Effector CD4-positive, alpha-beta T cell (primary cell): ENCODE measurements around the gene MTX3.

Experiments
- DNase-seq: peaks from one replicate; pipeline ENCODE4 v3.0.0-alpha.2; 2020

Gene MTX3

DNA sequence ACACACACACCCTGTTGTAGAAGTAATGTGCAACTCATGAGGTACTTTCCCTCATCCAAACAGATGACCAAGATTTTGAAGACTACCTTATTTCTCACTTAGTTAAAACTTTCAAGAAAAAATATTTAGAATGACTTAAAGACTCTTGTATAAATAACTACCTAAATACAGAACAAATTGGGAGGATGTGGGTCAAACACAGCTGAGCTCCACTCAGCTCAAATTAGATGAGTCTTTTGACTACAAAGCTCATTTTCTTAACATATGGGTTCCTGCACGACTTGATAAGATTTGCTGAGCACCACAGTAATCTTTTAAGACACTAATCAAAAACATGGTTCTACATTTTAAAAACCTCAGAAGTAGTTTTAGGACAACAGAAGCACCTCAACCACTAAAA lies 8.9 kb downstream of the MTX3 start:
- no peak for DNase-seq

DNA sequence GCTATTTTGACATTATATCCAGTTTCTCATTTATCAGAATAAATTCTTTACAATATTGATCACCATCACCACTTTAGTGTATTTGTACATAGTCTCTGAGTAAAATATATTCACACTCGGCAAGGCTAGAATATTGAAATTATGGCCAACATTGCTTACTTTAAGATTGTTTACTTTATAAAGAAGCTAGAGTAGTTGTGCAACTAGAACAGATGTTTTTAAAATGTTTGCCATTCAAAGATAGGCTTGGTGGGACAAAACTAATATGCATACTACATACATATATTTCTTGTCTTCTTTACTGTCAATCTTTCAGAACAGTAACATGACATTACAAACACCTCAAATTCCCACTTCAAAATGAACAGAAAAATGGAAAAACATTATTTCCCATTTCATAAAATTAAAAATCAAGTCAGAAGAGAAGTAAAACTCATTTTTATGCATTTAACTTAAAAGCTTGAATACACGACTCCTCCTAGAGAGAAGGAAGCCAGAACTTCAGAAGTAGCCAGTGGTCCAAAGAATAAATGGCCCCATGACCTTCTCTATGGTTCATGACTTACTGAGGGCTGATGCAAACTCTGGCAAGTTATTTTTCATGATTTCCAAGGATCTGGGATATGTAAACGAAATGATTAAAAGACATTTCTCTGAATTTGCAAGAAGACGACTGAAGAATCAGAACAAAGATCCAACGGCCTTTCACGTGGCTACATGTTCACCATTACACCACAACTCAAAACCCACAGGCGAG lies 14.1 kb downstream of the MTX3 start:
- DNase-seq: no peak

DNA sequence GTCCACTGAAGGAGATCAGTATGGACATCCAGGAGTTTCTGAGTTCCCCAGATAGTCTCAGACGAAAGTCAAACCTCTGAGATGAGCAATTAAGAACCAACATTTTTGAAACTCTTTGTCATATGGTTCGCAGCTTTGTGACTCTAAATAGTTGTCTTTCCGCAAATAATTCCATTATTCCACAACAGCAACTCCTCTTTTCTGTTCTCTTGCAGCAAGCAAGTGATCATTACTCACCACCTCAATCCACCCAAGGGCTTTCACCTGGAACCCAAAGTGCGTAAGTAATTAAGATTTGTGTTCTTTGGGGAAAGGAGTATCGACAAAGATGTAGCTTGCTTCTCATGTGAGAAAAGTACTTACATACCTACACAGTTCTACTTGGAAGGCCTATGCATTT lies 15.6 kb downstream of the MTX3 start:
- DNase-seq: no peak

DNA sequence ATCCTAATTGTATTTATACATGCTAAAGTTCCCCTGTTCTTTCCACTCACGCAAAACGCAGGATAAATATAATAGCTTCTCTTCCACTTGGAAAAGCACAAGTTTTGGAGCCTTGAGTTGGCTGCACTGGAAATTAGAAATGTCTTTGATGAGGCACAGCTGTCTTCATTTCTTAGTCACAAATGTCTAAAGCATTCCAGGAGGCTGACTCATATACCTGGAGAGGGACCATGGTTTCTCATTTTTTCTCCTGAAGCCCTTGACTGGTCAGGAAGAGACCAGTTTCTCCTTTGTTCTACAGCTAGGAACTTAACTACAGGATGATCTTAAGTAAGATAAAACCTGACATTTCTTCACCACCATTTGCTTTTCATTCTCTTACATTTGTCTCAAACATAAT lies 16.2 kb downstream of the MTX3 start:
- DNase-seq: no peak

DNA sequence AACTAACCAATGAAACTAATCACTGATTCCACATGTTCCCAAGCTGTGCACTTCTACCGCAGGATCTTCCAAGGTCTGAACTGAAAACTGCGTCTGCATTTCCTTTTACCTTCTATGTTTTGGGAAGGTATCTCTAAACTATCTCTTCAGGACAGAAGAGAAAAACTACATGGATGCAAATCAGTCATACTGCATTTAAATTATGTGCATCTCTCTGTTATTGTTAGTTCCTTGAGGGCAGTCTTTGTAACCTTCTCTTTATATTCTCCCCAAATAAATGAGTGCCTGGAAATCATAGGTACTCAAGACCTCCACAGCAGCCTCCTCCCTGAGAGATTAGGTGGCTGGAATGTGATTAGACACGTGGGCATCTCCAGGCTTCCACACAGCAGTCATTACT lies 17.1 kb downstream of the MTX3 start:
- no peak for DNase-seq

DNA sequence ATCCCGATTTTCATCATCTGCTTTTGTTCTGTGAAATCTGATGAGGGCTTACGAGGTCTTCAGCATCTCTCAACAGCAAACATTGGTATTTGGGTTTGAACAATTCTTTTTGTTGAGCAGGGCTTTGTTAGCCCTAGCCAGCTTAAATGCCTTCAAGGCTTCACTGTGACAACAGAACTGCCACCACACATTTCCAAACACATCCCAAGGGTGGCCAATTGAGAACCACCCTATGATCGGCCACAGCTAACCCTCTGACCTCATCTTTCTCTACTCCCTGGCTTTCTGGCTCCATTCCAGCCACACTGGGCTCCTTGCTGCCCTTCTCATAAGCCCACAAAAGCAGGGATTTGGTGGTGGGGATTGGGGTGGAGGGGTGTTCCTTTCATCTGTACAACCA lies 17.6 kb downstream of the MTX3 start:
- no peak for DNase-seq

DNA sequence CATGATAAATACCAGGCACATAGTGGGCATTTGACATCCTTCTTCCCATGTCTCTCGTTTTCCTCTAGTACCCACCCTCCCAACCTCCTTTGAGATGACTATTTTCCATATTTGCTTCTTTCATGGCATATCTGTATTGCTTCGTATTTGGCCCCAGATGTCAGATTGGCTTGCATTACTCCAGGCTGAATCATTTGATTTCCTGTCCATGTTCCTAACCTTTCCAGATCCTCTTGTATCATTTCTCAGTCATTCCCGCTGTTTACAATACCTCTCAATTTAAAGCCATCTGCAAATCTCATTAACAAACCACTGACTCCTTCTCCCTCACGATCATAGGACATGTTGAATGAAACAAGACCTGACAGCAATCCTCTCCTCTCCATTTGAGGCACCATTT lies 19.9 kb downstream of the MTX3 start:
- no peak for DNase-seq

DNA sequence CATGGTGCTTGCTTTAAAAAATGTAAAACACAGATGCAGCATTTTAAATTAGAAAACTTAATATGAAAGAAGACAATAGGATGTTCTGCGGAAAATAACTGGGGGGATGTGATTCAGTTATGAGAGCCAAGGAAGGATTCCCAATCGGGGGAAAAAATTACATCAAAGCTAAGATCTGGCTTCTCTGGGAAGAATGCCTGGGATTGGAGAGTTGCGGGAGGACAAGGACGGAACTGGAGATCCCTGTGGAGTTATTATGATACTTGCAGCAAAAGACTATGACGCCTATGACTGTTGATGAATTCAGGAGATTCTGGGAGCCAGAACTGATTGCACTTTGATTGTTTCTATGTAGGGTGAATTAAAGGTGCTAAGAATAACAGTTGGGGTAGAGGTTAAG lies 24.6 kb downstream of the MTX3 start:
- DNase-seq: no peak

DNA sequence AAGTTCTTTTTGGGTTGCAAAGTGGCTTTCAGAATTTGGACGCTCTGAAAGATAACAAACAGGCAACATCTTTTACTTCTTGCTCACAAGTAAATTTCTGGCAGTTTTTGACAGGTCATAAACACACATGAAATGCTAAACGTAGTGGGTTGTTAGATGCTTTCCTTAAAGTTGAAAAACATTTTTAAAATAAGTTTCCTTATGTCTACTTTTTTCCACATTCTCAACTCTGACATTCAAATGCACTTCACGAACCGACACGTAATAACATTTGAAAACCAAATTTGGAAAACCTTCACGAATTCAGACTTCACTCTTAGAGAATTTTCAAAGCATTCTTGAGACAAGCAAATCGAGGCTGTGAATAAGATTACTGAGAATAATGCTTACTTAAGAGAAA lies 26.9 kb downstream of the MTX3 start:
- no peak for DNase-seq

DNA sequence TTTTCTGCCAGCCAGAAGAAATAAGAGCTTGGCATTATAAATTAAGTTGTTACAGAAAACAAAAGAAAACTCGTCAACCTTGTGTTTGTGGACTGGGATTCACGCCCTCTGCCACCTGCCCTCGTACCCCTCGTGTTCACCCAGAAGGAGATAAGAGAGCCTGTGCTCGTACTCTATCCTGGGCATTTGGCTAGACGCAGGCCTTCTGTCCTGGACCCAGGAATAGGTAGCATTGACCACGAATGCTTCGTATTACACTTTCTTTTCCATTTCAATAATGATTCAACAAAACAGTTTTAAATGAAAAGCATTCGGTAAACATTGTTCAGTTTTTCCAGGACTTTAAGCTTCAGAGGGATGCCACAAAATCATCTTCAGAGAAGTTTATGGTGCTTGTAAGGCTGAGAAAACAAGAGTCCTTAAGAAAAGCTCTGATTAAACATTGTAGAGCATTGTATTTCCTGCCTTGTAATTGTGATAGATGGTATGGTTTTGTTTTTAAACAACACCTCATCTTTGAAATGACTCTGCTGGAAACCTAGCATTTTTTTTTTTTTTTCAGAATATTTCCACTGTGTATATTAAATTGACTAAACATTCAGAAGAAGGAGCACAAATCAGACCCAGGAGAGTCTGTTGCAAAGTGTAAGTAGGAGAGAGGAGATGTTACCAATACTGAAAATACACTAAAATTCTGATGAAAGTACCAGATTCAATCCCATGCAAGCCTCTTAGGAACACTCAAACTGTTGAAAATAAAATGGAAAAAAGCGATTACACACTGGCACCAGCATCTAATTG lies 27.6 kb downstream of the MTX3 start:
- DNase-seq: no peak

DNA sequence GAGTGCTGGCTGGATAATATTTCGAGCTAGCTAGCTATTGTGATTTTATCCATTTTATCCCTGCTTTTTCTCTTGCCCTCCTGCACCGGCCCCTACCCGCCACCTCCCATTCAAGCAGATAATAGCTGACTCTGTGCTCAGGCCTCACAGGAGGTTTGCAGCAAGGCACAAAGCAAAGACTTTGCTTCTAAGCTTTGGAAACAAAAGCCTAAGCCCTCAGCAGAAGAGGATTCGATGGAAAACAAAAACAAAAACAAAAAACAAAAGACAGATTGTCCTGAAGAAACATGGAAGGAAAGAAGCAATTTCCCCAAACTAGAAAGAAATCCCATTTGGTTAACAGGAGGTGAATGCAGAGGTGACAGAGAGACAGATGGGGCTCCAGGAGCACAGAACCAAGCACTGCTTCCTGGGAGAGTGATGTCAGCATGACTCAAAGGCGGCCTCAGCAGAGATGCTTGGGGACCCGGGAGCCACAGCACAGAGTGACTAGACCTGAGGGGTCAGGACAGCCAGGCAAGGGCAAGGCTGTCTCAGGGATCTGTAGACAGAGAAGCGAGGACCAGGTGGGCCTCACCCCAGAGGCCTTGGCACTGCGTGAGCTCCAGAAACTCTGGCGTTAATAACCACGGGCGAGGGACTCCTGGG lies 28.4 kb downstream of the MTX3 start:
- DNase-seq: no peak

DNA sequence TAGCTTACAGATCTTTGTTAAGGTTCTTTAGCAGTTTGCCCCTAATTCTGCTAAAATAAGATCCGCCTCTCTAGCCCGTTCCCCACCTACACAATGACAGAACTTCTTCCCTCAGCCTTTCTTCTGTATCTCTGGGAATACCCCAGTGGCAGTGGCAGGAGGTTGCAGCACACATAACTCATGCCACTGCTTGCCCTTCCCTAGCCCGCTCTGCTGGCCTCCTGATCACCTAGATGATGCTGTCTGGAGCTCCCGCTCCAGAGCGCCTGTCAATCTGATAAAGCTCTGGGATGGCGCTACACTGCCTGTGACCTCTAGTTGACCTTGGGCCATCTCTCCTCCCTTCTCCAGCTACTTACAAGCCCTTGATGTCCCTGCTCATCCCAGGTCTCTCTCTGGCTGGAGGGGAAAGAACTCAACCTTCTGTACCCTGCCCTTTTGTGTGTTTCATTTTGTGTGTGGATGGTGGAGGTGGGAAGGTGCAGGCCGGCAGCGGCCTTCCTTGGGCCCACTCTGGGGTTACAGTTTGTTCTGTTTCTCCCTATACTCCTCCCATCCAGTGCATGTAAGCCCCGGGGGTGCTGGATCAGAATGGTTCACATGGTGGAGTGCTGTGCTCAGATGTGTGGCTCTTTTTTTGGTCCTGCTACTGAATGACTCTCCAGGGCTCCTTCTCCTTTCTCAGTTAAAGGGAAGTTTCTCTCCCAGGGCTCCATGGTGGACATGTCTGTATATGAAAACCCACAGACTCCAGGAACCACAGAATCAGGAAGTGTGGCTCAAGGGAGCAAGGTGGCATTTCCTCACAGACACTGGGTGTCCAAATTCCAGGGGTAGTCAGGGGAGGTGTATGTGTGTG lies 29.1 kb downstream of the MTX3 start:
- DNase-seq: no peak

DNA sequence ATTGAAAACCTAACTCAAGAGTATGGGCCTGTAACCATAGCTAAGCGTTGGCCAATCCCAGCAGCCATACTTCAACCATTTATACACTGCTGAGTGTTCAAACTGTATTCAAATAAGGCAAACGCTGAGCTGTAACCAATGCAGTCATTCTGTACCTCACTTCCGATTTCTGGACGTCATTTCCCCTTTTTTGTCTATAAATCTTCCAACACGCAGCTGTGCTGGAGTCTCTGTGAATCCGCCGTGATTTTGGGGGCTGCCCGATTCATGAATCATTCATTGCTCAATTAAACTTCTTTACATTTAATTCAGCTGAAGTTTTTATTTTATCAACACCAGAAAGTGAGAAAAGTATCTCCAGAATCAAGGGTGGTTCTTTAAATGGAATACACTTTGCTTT lies 31.7 kb downstream of the MTX3 start:
- no peak for DNase-seq

DNA sequence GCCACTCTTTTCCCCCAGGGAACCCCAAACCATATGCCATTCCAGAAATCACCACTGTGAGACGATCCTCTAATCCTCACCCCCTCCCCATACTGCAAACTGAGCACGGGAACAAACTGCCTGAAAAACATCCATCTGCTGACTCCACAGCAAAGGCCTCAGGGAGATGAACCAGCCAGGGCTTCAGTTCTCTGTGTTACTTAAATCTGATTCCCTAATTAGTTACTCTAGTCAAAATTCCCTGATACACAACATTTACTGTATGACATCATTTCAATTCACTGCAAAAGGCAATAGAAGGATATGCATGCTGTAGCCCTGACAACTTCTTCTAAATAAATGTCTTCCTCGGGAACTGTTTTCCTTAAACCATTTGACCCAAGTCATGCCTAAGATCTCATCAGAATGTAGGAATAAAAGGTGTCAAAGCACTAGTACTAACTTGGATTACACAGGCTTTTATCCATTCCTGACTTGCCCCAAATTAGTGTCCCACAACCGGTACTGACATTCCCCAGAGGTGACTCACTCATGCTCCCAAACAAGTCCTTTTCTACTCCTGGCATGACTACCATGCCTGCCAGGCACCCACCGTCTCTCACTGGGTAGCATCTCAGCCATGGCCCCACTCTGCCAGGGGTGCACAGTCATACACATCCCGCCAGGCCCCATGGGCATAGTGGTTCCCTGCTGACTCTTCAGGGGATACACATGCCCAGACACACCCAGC lies 35.0 kb downstream of the MTX3 start:
- no peak for DNase-seq

DNA sequence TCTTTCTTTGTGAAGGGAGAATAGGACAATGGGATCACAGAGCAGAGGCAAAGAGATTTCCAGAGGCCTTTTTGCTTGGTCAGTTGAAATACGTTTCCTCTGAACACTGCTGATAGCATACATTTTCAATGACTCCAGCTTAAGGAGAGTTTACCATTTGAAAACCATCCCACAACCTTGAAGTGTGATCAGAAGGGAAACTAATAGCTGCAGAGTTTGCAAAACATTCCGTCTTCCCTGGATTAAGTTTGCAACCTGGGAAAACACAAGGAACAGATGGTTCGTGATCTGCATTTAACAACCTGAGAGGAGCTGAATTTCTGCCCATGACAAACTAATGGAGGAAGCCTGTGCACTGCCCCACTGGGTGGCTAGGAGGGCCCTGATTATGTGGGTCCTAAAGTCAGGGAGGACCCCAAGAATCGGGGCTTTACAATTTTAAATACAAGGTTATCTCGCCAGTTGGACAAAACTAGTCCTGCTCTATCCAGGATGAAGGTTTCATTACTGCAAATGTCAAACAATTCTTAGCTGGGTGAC lies 35.6 kb downstream of the MTX3 start:
- DNase-seq: no peak

DNA sequence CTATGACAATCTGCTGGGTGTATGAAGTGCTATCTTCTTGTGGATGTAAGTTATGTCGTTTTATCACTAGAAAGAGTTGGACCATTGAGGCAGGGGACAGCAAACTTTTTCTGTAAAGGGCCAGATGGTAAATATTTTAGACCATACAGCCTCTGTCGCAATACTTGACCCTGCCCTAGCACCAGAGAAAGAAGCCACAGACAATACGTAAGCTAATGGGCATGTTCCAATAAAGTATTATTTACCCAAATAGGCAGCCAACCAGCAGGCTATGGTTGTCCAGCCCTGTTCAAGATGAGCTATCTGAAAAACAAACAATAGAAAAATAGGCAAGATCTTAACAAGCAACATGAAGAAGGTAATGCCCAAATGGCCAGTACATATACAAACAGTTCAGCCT lies 36.4 kb downstream of the MTX3 start:
- DNase-seq: no peak

DNA sequence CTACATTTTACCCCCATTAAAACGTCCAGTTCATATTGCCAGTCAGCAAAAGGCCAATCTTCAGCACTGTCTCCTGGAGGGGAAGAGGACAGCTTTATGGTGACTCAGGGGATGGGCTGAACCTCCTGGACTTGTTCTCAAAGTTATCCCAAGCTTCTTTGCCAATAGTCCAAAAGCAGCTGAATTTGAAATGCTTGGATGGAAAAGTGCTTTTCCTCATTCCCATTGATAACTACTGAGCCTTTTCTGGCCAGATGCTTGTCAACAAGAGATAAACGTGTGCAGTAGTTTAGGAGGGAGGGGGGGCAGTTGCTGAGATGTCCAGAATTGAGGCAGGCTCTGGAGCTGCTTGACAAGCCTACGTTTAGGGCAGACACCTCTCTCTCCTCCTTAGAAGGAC lies 43.5 kb downstream of the MTX3 start:
- no peak for DNase-seq

DNA sequence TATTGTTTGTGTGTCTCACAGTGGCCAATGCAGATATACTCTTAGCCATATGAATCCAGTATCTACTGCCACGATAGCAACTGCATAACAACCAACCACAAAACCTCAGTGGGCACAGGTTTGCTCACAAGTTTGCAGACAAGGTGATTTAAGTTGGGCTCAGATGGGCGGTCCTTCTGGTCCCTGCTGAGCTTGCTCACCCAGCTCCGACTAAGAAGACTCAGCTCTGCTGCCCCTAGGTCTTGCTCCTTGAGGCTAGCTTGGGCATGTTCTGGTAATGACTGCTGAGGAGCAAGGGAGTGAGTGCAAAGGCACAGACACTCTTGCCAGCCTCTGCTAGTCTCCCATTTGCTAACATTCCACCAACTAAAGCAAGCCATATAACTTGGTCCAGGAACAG lies 52.6 kb downstream of the MTX3 start:
- DNase-seq: no peak

DNA sequence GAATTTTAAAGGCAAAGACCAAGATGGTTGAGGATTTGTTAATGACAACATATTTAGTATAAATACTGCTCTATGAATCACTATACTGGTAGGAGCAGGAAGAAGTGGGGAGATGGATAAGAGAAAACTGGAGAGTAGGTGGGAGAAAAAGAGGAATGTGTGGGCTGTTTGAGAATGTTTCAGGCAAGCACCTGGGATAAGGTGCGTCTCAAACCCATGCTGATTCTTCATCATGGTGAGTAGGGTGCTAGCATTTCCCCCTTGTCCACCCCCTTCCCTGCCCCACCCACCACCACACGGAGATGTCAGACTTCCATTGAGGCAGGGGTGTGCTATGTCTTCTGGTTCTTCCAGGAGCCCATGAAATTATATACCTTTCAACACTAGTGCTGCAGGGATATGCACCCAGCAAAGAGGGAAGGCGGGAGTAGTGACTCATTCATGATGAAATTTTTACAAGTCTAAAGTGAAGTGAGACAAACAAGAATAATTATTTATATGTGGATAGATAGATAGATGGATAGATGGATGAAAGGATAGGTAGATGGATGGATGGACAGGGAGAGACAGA lies 54.3 kb downstream of the MTX3 start:
- DNase-seq: no peak

DNA sequence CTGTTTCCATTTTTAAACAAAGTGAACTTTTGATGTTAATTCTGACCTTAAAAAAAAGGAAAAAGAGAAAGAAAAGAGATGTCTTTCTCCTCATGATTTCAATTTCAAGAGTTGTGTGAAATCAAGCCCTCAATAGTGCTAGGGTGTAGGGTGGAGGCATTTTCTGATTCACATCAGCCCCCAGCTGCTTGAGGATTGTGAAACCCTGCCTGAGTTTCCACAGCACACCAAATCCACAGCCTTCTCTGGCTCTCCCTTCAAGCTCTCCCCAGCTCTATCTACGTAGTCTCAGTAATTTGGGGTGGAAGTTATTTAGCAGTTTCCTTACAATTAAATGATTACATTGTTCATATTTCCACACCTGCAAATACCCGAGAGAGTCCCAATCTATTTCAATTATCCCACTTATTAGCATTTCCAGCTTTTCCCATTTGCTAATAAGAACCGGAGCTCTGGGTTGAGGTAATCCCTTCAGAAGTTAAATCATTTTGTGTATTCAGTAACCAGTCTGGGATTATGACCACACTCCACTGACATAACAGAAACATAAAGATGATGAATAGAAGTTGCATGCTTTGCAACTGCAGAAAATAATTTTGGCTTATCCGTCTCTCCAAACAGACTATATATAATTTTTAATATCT lies 54.9 kb downstream of the MTX3 start:
- DNase-seq: no peak

DNA sequence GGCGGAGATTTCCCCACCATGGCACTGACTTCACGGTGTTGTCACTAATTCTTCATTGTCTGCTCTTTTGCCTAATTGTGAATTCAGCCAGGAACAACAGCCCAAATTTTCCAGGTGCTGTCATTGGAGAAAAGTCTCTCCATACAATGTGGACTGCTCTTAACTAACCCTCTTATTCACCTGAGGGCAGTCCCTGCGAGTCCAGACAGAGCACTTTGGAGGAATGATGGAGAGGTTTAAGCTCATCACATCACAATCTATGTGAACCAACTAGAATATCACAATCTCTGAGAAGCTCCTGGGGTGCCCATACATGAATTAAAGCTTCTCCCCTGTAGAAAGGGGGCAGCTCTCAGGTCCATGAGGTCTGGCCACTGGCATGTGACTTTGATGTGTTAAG lies 56.4 kb downstream of the MTX3 start:
- DNase-seq: no peak
